IMR-90 (cell line): Measurements from ENCODE around the gene STX2. TPM values are rescaled to one million over a fixed set of nuclear protein-coding genes. Genes with fewer than 3 reads are reported as not detected.

Experiments
- ATAC-seq: fragments of 200-7000 bp; cut with Tn5 transposase; 2 replicates; pipeline ENCODE4 v1.9.1; 2020; ENCODE audit warnings: low read depth, mild to moderate bottlenecking, moderate library complexity
- BruUV-seq: library from RNA; stranded (reverse); fragments of 400-500 nt; replicated peaks from 2 replicates; lab custom pipeline; 2021; lab: Mats Ljungman, UMichigan
- CTCF ChIA-PET: fragments of 300-600 bp; formaldehyde crosslinking; extraction: SDS; loops from one replicate; lab custom pipeline; 2021; ENCODE audit warnings: antibody characterized with exemption; lab: Yijun Ruan, JAX
- POLR2A ChIA-PET: fragments of 300-600 bp; sonication (Branson Sonifier 250); formaldehyde crosslinking; loops from one replicate; lab custom pipeline; 2022; ENCODE audit warnings: antibody characterized with exemption; ENCODE audit not compliant: unreplicated experiment; lab: Charles Lee
- DNase-seq: peaks from one replicate; pipeline ENCODE4 v3.0.0; 2013
- H2AFZ ChIP-seq: replicated peaks from 2 replicates; pipeline ENCODE3; 2013; ENCODE audit warnings: low read length, mild to moderate bottlenecking; ENCODE audit not compliant: poor library complexity
- H2AK5ac ChIP-seq: 2 replicates; pipeline ENCODE4 v1.6.1; 2013; ENCODE audit warnings: low read depth, low read length, inconsistent platforms
- H2AK9ac ChIP-seq: replicated peaks from 2 replicates; pipeline ENCODE3; 2013; ENCODE audit warnings: mild to moderate bottlenecking, low read depth, low read length, moderate library complexity; ENCODE audit not compliant: poor library complexity
- H2BK120ac ChIP-seq: 2 replicates; pipeline ENCODE4 v1.6.1; 2013; ENCODE audit warnings: low read depth, low read length, inconsistent platforms
- H2BK15ac ChIP-seq: 3 replicates; pipeline ENCODE4 v1.6.1; 2013; ENCODE audit warnings: low read depth, low read length, inconsistent platforms
- H2BK20ac ChIP-seq: 2 replicates; pipeline ENCODE4 v1.6.1; 2013; ENCODE audit warnings: low read depth, mild to moderate bottlenecking, inconsistent platforms, low read length, moderate library complexity
- H2BK5ac ChIP-seq: 2 replicates; pipeline ENCODE4 v1.6.1; 2013; ENCODE audit warnings: mild to moderate bottlenecking, low read depth, low read length, inconsistent platforms; ENCODE audit not compliant: poor library complexity, severe bottlenecking
- H3K14ac ChIP-seq: replicated peaks from 2 replicates; pipeline ENCODE4 v1.6.1; 2013; ENCODE audit warnings: low read depth, low read length, inconsistent platforms
- H3K18ac ChIP-seq: 2 replicates; pipeline ENCODE4 v1.6.1; 2013; ENCODE audit warnings: low read depth, low read length, control low read depth
- H3K23ac ChIP-seq: 2 replicates; pipeline ENCODE4 v1.6.1; 2013; ENCODE audit warnings: low read depth, low read length, inconsistent platforms
- H3K27ac ChIP-seq: 2 replicates; pipeline ENCODE4 v1.5.1; 2013; ENCODE audit warnings: mild to moderate bottlenecking, control low read depth, low read length; ENCODE audit not compliant: insufficient read depth
- H3K27me3 ChIP-seq: 2 replicates; pipeline ENCODE4 v1.6.1; 2013; ENCODE audit warnings: low read length; ENCODE audit not compliant: control insufficient read depth, insufficient read depth
- H3K36me3 ChIP-seq: 2 replicates; pipeline ENCODE4 v1.6.1; 2013; ENCODE audit warnings: low read length, mixed read lengths; ENCODE audit not compliant: control insufficient read depth, insufficient read depth
- H3K4ac ChIP-seq: 2 replicates; pipeline ENCODE4 v1.6.1; 2013; ENCODE audit warnings: low read depth, low read length, inconsistent platforms
- H3K4me1 ChIP-seq: 2 replicates; pipeline ENCODE4 v1.6.1; 2013; ENCODE audit warnings: low read length, mixed read lengths; ENCODE audit not compliant: control insufficient read depth, insufficient read depth
- H3K4me2 ChIP-seq: 2 replicates; pipeline ENCODE4 v1.6.1; 2013; ENCODE audit warnings: low read depth, mild to moderate bottlenecking, control low read depth, low read length, moderate library complexity
- H3K4me3 ChIP-seq: 2 replicates; pipeline ENCODE4 v1.5.1; 2013; ENCODE audit warnings: low read depth, mild to moderate bottlenecking, control low read depth, low read length, moderate library complexity; ENCODE audit not compliant: insufficient read depth
- H3K56ac ChIP-seq: 2 replicates; pipeline ENCODE4 v1.6.1; 2013; ENCODE audit warnings: low read length, inconsistent platforms; ENCODE audit not compliant: insufficient read depth; ENCODE audit errors: extremely low read depth
- H3K79me1 ChIP-seq, 2 experiments: 2 replicates each; pipeline ENCODE4 v1.6.1; 2013; ENCODE audit warnings: low read length in 2 of 2, inconsistent platforms in 1 of 2, low read depth in 1 of 2
- H3K9ac ChIP-seq: 2 replicates; pipeline ENCODE4 v1.6.1; 2013; ENCODE audit warnings: low read depth, low read length, control low read depth
- H3K9me1 ChIP-seq: 2 replicates; pipeline ENCODE4 v1.6.1; 2013; ENCODE audit warnings: low read length, inconsistent platforms; ENCODE audit not compliant: insufficient read depth
- H3K9me3 ChIP-seq: 2 replicates; pipeline ENCODE4 v1.6.1; 2013; ENCODE audit warnings: low read length; ENCODE audit not compliant: control insufficient read depth, insufficient read depth
- H4K20me1 ChIP-seq: 2 replicates; pipeline ENCODE4 v1.6.1; 2013; ENCODE audit warnings: low read length, inconsistent platforms; ENCODE audit not compliant: insufficient read depth
- H4K5ac ChIP-seq: 2 replicates; pipeline ENCODE4 v1.6.1; 2013; ENCODE audit warnings: mild to moderate bottlenecking, low read depth, low read length, control low read depth
- H4K8ac ChIP-seq, 2 experiments: 2 replicates each; pipeline ENCODE4 v1.6.1; 2013; ENCODE audit warnings: low read depth in 2 of 2, low read length in 2 of 2, control low read depth in 1 of 2, inconsistent platforms in 1 of 2
- H4K91ac ChIP-seq: 2 replicates; pipeline ENCODE4 v1.6.1; 2013; ENCODE audit warnings: low read depth, low read length, inconsistent platforms; ENCODE audit not compliant: insufficient read depth
- MAZ ChIP-seq: IDR thresholded peaks from 2 replicates; pipeline ENCODE4 v1.6.1; 2012; ENCODE audit warnings: low read depth, mild to moderate bottlenecking, low read length, improper control_type of control experiment, moderate library complexity, borderline replicate concordance
- RCOR1 ChIP-seq: IDR thresholded peaks from 2 replicates; pipeline ENCODE4 v1.6.1; 2012; ENCODE audit warnings: mild to moderate bottlenecking, low read length, improper control_type of control experiment; ENCODE audit not compliant: insufficient replicate concordance
- RFX5 ChIP-seq: IDR thresholded peaks from 2 replicates; pipeline ENCODE4 v1.8.0; 2012; ENCODE audit warnings: low read depth, mild to moderate bottlenecking, low read length, moderate library complexity
- WGBS, 2 experiments: methylation state at CpG; one replicate each; pipeline versions ENCODE4 v1.1.5 to v1.1.7; 2013; ENCODE audit warnings: missing lambda C conversion rate in 2 of 2; ENCODE audit not compliant: insufficient read length in 1 of 2; ENCODE audit errors: extremely low coverage in 2 of 2; 5-methylcytosine and 5-hydroxymethylcytosine counted together
- dilution Hi-C: fragments of 300-500 bp; cut with HindIII; formaldehyde crosslinking; loops from one replicate; pipeline ENCODE4 v1.14.3; 2018; ENCODE audit warnings: low sequenced_read_pairs; ENCODE audit not compliant: unreplicated experiment
- in situ Hi-C: fragments of 300-500 bp; cut with MboI; formaldehyde crosslinking; loops from 3 replicates; pipeline ENCODE4 v1.14.3; 2019; ENCODE audit warnings: low sequenced_read_pairs, inconsistent platforms, mixed read lengths
- intact Hi-C: fragments of 100-400 bp; cut with micrococcal nuclease; formaldehyde crosslinking; loops from 2 replicates; pipeline ENCODE4 v1.10.0; 2022
- polyA plus RNA-seq, 3 experiments: library from polyadenylated mRNA; depleted of rRNA; stranded (reverse); fragments of >200 nt; gene quantifications; 2 replicates each; pipeline ENCODE4 v1.2.3, GENCODE V29; 2012; ENCODE audit warnings: low replicate concordance in 1 of 3
- total RNA-seq: library from RNA; depleted of rRNA; stranded (reverse); fragments of >200 nt; gene quantifications from 2 replicates; pipeline ENCODE4 v1.2.3, GENCODE V29; 2012
- TF ChIP-seq, protein P1 (sequence below): conservative IDR thresholded peaks from 2 replicates; pipeline ENCODE4 v1.5.1; 2012; ENCODE audit warnings: mild to moderate bottlenecking, low read depth, low read length, improper control_type of control experiment
- TF ChIP-seq, protein P2 (sequence below): fragments of 150-350 bp; IDR thresholded peaks from 2 replicates; pipeline ENCODE4 v1.6.1; 2017; ENCODE audit warnings: mild to moderate bottlenecking, antibody characterized with exemption, low read length, low read depth
- TF ChIP-seq, protein P3 (sequence below): fragments of 150-350 bp; IDR thresholded peaks from 2 replicates; pipeline ENCODE4 v1.6.1; 2016; ENCODE audit warnings: low read depth, mild to moderate bottlenecking, low read length, moderate library complexity, borderline replicate concordance

The STX2 gene
- total and polyA plus RNA-seq, 2 of the 4 experiments (the other 2 are of a cell fraction) = 26.9 to 32.5 TPM

DNA sequence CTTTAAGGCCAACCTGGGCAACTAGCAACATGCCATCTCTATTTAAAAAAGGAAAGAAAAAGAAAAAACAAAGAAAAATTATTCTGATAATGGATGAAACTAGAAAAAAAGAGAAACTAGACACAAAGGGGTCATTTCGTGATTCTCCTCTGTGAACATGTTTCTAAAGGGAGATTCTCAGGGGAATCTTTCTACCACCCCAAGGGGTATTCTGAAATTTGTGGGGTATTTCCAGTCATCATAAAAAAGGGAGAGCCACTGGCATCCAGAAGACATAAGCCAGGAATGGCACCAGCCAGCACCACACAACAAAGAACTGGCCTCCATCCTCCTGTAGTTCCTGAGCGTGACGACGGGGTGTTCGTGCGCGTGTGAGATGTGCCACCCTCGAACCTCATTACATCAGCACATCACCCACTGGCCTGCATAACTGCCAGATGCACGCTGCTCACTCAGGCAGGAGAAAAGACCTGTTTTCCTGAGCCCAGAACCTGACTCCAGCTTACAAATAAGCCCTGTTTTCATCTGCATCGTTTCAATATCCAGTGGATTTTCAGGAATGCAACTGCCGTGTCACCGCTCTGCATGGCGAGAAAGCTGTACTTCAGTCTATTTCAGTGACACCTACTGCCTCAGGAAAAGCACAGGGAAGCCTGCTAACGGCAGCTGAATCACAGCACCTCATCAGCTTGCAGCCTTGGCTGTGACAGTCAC is 23.9 kb downstream of the STX2 start:
- Histone ChIP-seq H3K9me3 (no peaks in the 10 kb centered on the region), H2AK5ac (no peak overlapping the region), H3K4ac (no peak overlapping the region), H2BK20ac (no peak overlapping the region), H3K36me3 (peaks cover 33% of the 10 kb centered on the region), H3K14ac (no peak overlapping the region), H3K18ac (no peak overlapping the region), H4K20me1 (no peaks in the 10 kb centered on the region), H3K79me1 (peaks cover 13 to 26% of the 10 kb centered on the region in 2 experiments; a peak in 3 of 4 replicates), H2BK120ac (no peak overlapping the region), H2BK5ac (no peak overlapping the region), H3K4me2 (no peak overlapping the region), H3K23ac (no peak overlapping the region), H4K91ac (no peak overlapping the region), H3K4me3 (no peak overlapping the region), H2AFZ (no peak overlapping the region), H3K56ac (no peak overlapping the region), H3K27ac (no peak overlapping the region), H3K9me1 (no peaks in the 10 kb centered on the region; the same call in 1 of the 2 replicates), H2AK9ac (no peak overlapping the region), H2BK15ac (no peak overlapping the region), H3K4me1 (no peaks in the 10 kb centered on the region), H4K8ac (no peak overlapping the region), H3K27me3 (no peaks in the 10 kb centered on the region), H3K9ac (no peak overlapping the region), H4K5ac (no peak overlapping the region)
- CTCF ChIA-PET = no interaction called here
- in situ Hi-C loops (loop anchor here (25.0 kb wide), 1 partner anchor 897 kb away; the partner anchor contains the start of gene SFSWAP), dilution Hi-C loops (no loop called here), intact Hi-C loops (no loop called here)
- BruUV-seq = no TSS peak
- 98% methylated on average over 12 of the region's 14 CpGs; no CpG with 5 or more reads in 1 of the 2 experiments for WGBS, 2 experiments
- DNase-seq = no peak
- POLR2A ChIA-PET = no interaction called here
- ATAC-seq = no peak
- TF ChIP-seq, protein P1, sequence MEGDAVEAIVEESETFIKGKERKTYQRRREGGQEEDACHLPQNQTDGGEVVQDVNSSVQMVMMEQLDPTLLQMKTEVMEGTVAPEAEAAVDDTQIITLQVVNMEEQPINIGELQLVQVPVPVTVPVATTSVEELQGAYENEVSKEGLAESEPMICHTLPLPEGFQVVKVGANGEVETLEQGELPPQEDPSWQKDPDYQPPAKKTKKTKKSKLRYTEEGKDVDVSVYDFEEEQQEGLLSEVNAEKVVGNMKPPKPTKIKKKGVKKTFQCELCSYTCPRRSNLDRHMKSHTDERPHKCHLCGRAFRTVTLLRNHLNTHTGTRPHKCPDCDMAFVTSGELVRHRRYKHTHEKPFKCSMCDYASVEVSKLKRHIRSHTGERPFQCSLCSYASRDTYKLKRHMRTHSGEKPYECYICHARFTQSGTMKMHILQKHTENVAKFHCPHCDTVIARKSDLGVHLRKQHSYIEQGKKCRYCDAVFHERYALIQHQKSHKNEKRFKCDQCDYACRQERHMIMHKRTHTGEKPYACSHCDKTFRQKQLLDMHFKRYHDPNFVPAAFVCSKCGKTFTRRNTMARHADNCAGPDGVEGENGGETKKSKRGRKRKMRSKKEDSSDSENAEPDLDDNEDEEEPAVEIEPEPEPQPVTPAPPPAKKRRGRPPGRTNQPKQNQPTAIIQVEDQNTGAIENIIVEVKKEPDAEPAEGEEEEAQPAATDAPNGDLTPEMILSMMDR = no peak
- TF ChIP-seq, protein P2, sequence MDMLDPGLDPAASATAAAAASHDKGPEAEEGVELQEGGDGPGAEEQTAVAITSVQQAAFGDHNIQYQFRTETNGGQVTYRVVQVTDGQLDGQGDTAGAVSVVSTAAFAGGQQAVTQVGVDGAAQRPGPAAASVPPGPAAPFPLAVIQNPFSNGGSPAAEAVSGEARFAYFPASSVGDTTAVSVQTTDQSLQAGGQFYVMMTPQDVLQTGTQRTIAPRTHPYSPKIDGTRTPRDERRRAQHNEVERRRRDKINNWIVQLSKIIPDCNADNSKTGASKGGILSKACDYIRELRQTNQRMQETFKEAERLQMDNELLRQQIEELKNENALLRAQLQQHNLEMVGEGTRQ = no peak
- TF ChIP-seq RFX5 = no peak
- TF ChIP-seq, protein P3, sequence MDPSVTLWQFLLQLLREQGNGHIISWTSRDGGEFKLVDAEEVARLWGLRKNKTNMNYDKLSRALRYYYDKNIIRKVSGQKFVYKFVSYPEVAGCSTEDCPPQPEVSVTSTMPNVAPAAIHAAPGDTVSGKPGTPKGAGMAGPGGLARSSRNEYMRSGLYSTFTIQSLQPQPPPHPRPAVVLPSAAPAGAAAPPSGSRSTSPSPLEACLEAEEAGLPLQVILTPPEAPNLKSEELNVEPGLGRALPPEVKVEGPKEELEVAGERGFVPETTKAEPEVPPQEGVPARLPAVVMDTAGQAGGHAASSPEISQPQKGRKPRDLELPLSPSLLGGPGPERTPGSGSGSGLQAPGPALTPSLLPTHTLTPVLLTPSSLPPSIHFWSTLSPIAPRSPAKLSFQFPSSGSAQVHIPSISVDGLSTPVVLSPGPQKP = no peak
- no peak for TF ChIP-seq RCOR1
- TF ChIP-seq MAZ = no peak
